ENCODE data around the gene PTCH1. TPM values are rescaled to one million over a fixed set of nuclear protein-coding genes. Genes with fewer than 3 reads are reported as not detected.

The PTCH1 gene
- polyA plus RNA-seq, 2 of the 4 experiments (the other 2 are of a cell fraction) = 1.9 to 4.8 TPM

DNA sequence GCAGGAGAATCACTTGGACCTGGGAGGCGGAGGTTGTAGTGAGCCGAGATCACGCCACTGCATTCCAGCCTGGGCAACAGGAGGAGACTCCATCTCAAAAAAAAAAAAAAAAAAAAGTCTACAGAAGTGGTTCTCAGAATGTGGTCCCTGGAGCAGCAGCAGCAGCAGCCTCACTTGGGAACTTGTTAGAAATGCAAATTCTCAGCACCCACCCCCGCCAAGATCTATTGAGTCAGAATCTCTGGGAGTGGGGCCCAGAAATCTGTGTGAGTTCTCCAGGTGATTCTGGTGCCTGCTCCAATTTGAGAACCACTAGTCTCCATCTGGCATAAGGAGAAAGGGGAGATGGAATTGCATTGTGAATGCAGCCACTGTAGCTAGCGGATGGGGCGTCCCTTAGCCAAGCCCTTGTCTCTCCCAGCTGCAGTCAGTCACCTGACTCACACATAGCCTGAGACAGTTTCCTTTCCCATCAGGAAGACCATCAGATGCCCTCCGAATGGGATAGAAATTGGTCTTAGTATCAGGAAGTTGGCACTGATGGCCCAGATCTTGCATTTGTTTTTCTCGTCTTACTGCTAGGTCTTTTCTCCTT lies 12.2 kb upstream of the PTCH1 start:
- H3K27ac ChIP-seq = no peak overlapping the region
- no peak overlapping the region for H3K4me2 ChIP-seq
- no peak for TF ChIP-seq ESRRA (IDR thresholded peaks at IDR 0.05; ENCODE audit: borderline replicate concordance, low read length)
- TF ChIP-seq FOXS1 (CRISPR knock-in tag; IDR thresholded peaks at IDR 0.05) = no peak
- no peak for TF ChIP-seq EHF (CRISPR knock-in tag; IDR thresholded peaks at IDR 0.05)
- TF ChIP-seq RARB (CRISPR knock-in tag; IDR thresholded peaks at IDR 0.05) = no peak
- TF ChIP-seq SMC3 (IDR thresholded peaks at IDR 0.05) = no peak
- TF ChIP-seq, protein P1, sequence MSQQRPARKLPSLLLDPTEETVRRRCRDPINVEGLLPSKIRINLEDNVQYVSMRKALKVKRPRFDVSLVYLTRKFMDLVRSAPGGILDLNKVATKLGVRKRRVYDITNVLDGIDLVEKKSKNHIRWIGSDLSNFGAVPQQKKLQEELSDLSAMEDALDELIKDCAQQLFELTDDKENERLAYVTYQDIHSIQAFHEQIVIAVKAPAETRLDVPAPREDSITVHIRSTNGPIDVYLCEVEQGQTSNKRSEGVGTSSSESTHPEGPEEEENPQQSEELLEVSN (IDR thresholded peaks at IDR 0.05; ENCODE audit: borderline replicate concordance, low read depth) = no peak
- TF ChIP-seq MAFK (IDR thresholded peaks at IDR 0.05; ENCODE audit: partially characterized antibody) = no peak
- TF ChIP-seq RAD21 (conservative IDR thresholded peaks at IDR 0.05 in 1 of 2, IDR thresholded peaks at IDR 0.05 in 1 of 2) = no peak
- no peak for TF ChIP-seq HDAC2 (IDR thresholded peaks at IDR 0.05)
- no peak for TF ChIP-seq MAX (IDR thresholded peaks at IDR 0.05)
- no peak for TF ChIP-seq HOXB13 (CRISPR knock-in tag; IDR thresholded peaks at IDR 0.05; ENCODE audit: low read depth)
- no peak for TF ChIP-seq CBX2 (IDR thresholded peaks at IDR 0.05; ENCODE audit: borderline replicate concordance, low read depth)
- TF ChIP-seq ZC3H11A (IDR thresholded peaks at IDR 0.05) = no peak
- no peak for TF ChIP-seq EP300 (IDR thresholded peaks at IDR 0.05)
- no peak for TF ChIP-seq EHMT2 (IDR thresholded peaks at IDR 0.05; ENCODE audit: low read depth)
- ATAC-seq (no peak), FAIRE-seq (no peak), DNase-seq (ENCODE audit: low read depth in 1 of 2, low spot score in 1 of 2) (no peak)
- H3K4me3 ChIP-seq = no peak overlapping the region
- POLR2A ChIA-PET = interaction anchor here (0.7 kb wide), 1 partner anchor 188 kb away, joined by 3 read pairs; no protein-coding TSS in a partner anchor
- WGBS (ENCODE audit: missing lambda C conversion rate) = 50% methylated on average over 8 of the region's 8 CpGs
- H3K9me3 ChIP-seq = no peaks in the 10 kb centered on the region
- no peaks in the 10 kb centered on the region for H3K4me1 ChIP-seq
- CTCF ChIA-PET = no interaction called here

GRCh38 chr9:95522871-95523370 lies 6.2 kb upstream of the PTCH1 start:
- Histone ChIP-seq H3K4me1 (no peaks in the 10 kb centered on the region), H3K4me3 (no peak overlapping the region), H3K27ac (no peak overlapping the region), H3K4me2 (no peak overlapping the region), H3K9me3 (no peaks in the 10 kb centered on the region)
- FAIRE-seq (no peak), ATAC-seq (no peak), DNase-seq (ENCODE audit: low read depth in 1 of 2, low spot score in 1 of 2) (no peak)
- 5% methylated on average over 3 of the region's 3 CpGs for WGBS (ENCODE audit: missing lambda C conversion rate)
- ChIA-PET CTCF (no interaction called here), POLR2A (no interaction called here)
- no peak for TF ChIP-seq RFX5 (IDR thresholded peaks at IDR 0.05)
- TF ChIP-seq FOSB (CRISPR knock-in tag; IDR thresholded peaks at IDR 0.05) = no peak
- no peak for TF ChIP-seq HDAC2 (IDR thresholded peaks at IDR 0.05)
- no peak for TF ChIP-seq MYC (IDR thresholded peaks at IDR 0.05; ENCODE audit: borderline replicate concordance, low read length)
- TF ChIP-seq, protein P1 (IDR thresholded peaks at IDR 0.05; ENCODE audit: borderline replicate concordance, low read depth) = no peak
- no peak for TF ChIP-seq MAZ (IDR thresholded peaks at IDR 0.05; ENCODE audit: borderline replicate concordance, low read depth, low read length)
- TF ChIP-seq FOSL2 (IDR thresholded peaks at IDR 0.05) = no peak
- TF ChIP-seq FOSL2 (CRISPR knock-in tag; IDR thresholded peaks at IDR 0.05) = no peak
- no peak for TF ChIP-seq HOXA7 (CRISPR knock-in tag; IDR thresholded peaks at IDR 0.05)
- no peak for TF ChIP-seq ESRRA (IDR thresholded peaks at IDR 0.05; ENCODE audit: borderline replicate concordance, low read length)
- TF ChIP-seq TP53 (CRISPR knock-in tag; IDR thresholded peaks at IDR 0.05) = no peak
- TF ChIP-seq JUNB (IDR thresholded peaks at IDR 0.05) = no peak
- no peak for TF ChIP-seq FOXS1 (CRISPR knock-in tag; IDR thresholded peaks at IDR 0.05)
- TF ChIP-seq RNF2 (IDR thresholded peaks at IDR 0.05; ENCODE audit: borderline replicate concordance, low read depth) = no peak
